NCI-H69 (cell line): Measurements from ENCODE around the gene KCNG2.

Experiments used
- DNase-seq: peaks from one replicate; lab custom pipeline; 2025; lab: John Stamatoyannopoulos, UW

Gene KCNG2

DNA sequence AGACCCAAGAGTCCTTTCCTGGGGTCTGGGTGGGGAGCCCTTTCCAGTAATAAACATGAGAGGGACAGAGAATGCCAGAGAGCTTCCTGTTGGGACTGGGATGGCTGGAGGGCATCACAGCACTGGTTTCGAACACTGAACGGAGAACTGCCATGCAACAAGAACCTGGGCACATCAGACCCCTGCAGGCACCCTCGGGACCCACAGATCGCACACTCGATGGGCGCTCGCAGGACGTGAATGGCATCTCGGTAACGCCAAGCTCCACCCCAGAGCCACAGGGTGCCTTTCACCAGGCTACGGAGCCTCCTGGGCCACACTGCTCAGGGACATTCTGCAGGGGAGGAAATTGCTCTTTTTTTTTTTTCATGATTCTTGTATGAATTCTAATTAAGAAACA lies 128.6 kb downstream of the KCNG2 start:
- DNase-seq = no peak

DNA sequence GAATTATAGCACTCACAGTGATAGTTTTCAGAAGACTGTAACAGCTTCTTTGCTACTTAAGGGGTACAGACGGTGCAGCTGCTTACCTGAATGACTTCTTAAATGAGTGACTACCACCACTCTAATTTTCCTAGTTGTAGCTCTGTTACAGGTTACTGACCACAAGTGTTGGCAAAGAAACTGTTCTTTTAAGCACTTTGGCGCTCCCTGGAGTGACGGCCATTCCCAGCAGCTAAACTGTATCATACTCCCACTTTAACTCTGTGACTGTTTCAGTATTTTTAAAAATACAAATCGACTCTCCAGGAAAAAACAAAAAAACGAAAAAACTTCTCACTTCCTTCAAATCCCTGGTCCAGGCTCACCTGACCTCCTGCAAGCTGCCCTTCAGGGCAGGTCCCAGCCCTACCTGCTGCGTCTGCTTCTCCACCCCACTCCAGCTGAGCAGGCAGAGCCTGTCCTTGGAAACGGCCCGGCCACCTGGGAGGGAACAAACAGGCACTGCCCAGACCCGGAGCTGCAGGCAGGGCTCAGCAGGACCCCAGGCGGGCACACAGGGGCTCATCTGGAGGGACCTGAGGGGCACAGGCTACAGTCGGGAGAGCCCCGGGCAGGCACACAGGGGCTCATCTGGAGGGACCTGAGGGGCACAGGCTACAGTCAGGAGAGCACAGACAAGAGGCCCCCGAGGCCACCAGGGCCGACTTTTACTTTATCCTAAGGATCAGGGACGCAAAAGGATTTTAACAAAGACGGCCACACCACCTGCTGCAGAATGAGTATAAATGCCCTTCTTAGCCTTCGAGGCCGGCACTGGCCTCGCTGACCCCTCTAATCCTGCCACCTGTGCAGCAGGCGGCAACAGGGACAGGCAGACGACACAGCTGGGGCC lies 129.2 kb downstream of the KCNG2 start:
- DNase-seq = no peak

DNA sequence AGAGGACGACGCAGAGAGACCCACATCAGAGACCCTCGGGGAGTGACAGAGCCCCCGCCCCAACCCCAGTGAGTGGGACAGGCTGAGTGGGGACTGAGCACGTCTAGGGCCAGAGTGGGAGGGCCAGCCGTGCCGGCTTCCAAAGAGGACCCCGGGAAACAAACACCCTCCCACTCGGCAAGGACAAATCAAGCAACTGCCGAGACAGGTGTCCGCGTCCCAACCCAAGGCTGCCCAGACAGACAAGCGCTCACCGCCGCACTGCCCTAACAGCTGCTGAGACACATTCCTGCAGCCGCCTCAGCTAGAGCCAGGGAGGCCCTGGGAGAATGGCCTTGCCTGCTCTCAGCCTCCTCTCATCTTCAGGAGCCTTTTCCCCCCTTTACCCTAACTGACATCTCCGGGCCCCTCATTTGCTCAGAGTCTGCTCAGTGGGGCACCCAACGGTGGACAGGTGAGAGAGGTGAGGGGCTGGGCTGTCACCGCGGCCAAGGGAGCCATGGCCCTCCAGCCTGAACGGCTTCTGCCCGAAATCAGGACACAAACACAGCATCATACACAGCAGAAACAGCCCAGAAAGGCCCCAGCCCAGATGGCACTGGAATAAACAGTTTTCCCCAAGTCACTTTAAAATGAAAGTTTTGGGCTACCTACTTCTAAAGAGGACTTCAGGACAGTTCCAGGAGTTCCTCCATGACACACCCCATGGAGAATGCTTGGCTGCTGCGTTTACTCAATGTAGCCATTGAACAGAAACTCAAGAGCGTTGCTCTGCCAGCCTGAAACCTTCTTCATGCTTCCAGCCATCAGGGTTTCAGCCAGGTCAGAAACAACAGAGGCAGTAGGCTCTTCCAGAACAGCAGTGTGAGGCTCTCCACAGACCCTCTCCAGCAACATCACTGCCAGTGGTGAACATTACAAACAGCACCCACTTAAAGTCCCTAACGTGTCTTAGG lies 130.1 kb downstream of the KCNG2 start:
- DNase-seq = no peak

- no peak for DNase-seq
Observed at GRCh38 chr18:79928563-79928960, 130.8 kb downstream of the KCNG2 start.

- DNase-seq = peak; percentile 20
Observed at GRCh38 chr18:79930020-79930642, 132.4 kb downstream of the KCNG2 start.

DNA sequence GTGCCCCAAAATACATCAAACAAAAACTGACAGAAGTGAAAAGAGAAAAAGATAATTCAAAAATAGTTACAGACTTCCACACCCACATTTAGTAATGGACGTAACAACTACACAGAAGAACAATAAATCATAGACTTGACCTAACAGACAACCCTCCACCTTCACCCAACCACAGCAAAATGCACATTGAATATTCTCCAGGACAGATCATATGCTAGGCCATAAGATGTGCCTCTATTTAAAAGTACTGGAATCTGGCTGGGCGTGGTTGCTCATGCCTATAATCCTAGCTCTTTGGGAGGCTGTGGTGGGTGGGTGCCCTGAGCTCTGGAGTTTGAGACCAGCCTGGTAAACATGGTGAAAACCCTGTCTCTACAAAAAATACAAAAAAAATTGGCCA lies 133.7 kb downstream of the KCNG2 start:
- DNase-seq = no peak

DNA sequence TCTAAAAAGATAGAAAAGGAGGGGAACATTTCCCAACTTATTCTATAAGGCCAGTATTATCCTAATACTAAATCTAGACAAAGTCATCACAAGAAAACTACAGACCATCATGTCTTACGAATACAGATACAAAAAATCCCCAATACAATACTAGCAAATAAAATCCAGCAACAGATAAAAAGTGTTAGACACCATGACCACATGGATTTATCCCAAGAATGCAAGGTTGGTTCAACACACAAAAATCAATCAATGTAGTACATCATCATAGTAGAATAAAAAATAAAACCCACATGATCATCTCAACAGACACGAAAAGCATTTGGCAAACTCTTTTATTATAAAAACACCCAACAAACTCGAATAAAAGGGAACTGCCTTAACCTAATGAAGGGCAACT lies 135.2 kb downstream of the KCNG2 start:
- no peak for DNase-seq

GRCh38 chr18:79933765-79934164 lies 136.0 kb downstream of the KCNG2 start:
- no peak for DNase-seq

- DNase-seq = no peak
Observed at GRCh38 chr18:79934311-79935097, 136.8 kb downstream of the KCNG2 start.

DNA sequence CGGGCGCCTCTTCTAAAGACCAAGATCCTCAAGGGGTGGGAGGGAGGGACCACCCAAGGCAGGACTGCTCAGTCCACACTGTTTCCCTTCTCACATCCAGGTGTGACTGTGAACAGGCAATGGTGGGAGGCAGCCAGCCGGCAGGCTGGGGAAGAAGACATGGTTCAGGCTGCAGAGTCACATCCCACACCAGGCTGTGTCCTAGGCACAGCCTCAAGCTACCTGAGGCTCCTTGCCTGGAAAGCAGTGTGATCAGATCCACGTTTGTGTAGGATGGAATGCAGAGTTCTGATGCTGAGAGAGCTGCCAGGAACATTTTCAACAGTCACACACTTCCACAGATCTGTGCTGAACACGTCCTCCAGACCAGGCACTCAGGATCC lies 137.4 kb downstream of the KCNG2 start:
- no peak for DNase-seq

DNA sequence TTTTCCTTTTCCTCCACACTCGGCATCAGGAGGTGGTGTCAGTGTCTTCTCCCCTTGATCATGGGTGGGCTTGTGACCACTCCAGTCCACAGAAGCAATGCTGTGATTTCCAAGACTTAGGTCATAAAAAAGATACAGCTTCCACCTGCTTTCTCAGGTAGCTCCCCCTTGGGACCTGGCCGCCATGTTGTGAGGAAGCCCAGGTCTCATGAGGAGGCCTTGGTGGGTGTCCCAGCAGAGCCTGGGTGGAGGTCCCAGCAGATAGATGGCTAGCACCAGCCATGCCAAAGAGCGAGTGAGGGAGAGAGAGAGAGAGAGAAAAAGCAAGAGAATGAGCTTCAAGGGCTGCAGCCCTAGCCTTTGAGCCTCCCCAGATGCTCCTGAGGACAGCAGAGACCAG lies 137.8 kb downstream of the KCNG2 start:
- DNase-seq = no peak

DNA sequence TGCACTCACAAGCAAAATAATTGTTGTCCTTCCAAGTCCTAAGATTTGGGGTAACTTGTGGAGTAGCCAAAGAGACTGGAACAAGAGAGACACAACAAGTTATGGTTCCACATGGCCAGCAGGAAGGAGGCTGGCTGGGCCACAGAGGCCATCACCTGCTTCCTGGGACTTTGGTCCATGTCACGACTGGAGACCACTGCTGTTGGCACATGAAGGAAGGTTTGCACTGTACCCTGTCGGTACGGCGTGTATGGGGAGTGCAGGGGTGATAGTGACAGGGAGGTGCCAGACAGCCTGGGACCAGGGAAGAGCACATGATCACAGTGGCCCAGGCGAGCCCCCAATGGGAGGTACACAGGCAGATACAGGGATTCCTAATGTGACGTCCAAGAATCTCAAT lies 138.2 kb downstream of the KCNG2 start:
- no peak for DNase-seq

DNA sequence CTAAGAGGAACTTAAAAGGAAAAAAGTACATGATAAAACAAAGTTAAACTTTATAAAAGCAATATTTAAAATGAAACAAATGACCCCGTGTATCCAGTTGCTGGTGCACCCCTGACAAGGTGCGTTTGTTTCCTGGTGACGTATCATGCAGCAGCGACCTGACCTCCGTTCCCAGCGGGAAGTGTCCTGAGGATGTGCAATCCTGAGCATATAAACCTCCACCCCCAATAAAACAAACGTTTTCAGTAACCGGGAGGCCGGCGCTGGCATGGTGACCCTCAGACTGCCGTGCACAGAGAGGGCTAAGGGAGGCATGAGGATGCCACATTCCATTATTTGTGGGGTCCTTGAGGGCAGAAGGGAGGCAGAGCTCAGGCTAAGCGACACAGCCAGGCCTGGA lies 138.9 kb downstream of the KCNG2 start:
- DNase-seq = no peak

GRCh38 chr18:79937103-79937860 lies 139.5 kb downstream of the KCNG2 start:
- no peak for DNase-seq

GRCh38 chr18:79938196-79938595 lies 140.5 kb downstream of the KCNG2 start:
- DNase-seq = no peak

- no peak for DNase-seq
Observed at GRCh38 chr18:79939096-79939495, 141.4 kb downstream of the KCNG2 start.

DNA sequence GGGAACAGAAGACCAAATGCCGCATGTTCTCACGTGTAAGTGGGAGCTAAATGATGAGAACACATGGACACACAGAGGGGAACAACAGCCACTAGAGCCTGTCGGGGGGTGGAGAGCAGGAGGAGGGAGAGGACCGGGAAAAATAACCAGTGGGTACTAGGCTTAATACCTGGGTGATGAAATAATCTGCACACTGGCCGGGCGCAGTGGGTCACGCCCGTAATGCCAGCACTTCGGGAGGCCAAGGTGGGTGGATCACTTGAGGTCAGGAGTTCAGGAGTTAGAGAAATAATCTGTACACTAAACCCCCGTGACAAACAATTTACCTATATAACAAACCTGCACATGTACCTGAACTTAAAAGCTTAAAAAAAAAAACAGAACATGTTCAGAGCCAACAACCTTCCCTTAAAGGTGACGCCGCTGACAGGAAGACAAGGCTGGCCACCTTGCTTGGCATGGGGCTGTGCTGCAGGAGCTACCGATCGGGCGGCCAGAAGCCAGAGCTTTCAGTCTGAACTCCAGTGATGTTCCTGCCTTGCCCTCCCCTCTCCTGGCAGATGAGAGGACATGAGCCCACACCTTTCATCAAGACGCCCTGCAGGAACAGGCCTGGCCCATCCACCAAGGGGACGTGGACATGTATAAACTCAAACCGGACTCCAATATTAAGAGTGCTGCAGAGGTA lies 142.5 kb downstream of the KCNG2 start:
- no peak for DNase-seq

GRCh38 chr18:79940814-79941472 lies 143.2 kb downstream of the KCNG2 start:
- DNase-seq = no peak

- no peak for DNase-seq
Observed at GRCh38 chr18:79941473-79942119, 143.9 kb downstream of the KCNG2 start.
